Peyer's patch (tissue), 4 donors: Measurements from ENCODE around the gene NXPH1. TPM values are rescaled to one million over a fixed set of nuclear protein-coding genes. Genes with fewer than 3 reads are reported as not detected.

ENCODE experiments used
- DNase-seq, 3 donors: peaks; one replicate each; pipeline ENCODE4 v3.0.0-alpha.2; 2017 to 2019
- H3K27ac ChIP-seq, 4 donors: fragments of 200-600 bp; sonication (generic); one replicate each; pipeline ENCODE4 v1.5.1; 2016 to 2019
- H3K27me3 ChIP-seq, 2 donors: fragments of 200-600 bp; sonication (generic); one replicate each; pipeline ENCODE4 v1.5.1; 2019
- H3K36me3 ChIP-seq, 3 donors: fragments of 200-600 bp; sonication (generic); one replicate each; pipeline ENCODE4 v1.5.1; 2016 to 2019
- H3K4me1 ChIP-seq, 4 donors: fragments of 200-600 bp; sonication (generic); one replicate each; pipeline ENCODE4 v1.5.1; 2016 to 2019
- H3K4me3 ChIP-seq, 4 donors: fragments of 200-600 bp; sonication (generic); 1 replicate in 3 of 4; 2 replicates in 1 of 4; pipeline ENCODE4 v1.5.1; 2016 to 2019; ENCODE audit warnings: mild to moderate bottlenecking in 1 of 4
- H3K9me3 ChIP-seq, 4 donors: fragments of 200-600 bp; sonication (generic); one replicate each; pipeline ENCODE4 v1.5.1; 2016 to 2019; ENCODE audit warnings: mild to moderate bottlenecking in 1 of 4
- CTCF ChIP-seq, 6 experiments: fragments of 450-650 bp in 4 of 6; fragments of 200-600 bp in 2 of 6; sonication (generic) in 1 of 6; IDR thresholded peaks; one replicate each; pipeline ENCODE4 v1.5.1; 2017 to 2019; ENCODE audit warnings: antibody characterized with exemption in 6 of 6, mild to moderate bottlenecking in 3 of 6, moderate library complexity in 1 of 6
- POLR2A ChIP-seq, 2 donors: fragments of 450-650 bp; IDR thresholded peaks; one replicate each; pipeline ENCODE4 v1.5.1; 2017; ENCODE audit warnings: antibody characterized with exemption in 2 of 2, mild to moderate bottlenecking in 2 of 2, moderate library complexity in 2 of 2
- total RNA-seq, 4 donors: library from RNA; depleted of rRNA; stranded (reverse); fragments of >200 nt; gene quantifications; one replicate each; pipeline ENCODE4 v1.1.0, GENCODE V29; 2016

NXPH1 gene
- total RNA-seq, 4 donors from 2014 or later, result not detected

- no peaks in the 10 kb centered on the region for H3K27me3 ChIP-seq
- no peaks in the 10 kb centered on the region for H3K9me3 ChIP-seq
- no peak overlapping the region for H3K27ac ChIP-seq
- no peaks in the 10 kb centered on the region for H3K4me1 ChIP-seq
- no peak for DNase-seq
- H3K36me3 ChIP-seq, result no peaks in the 10 kb centered on the region
- TF ChIP-seq POLR2A (IDR thresholded peaks at IDR 0.05), result no peak
- TF ChIP-seq CTCF (IDR thresholded peaks at IDR 0.05), result no peak
- no peak overlapping the region for H3K4me3 ChIP-seq
These were observed 318.3 kb downstream of the NXPH1 start for GRCh38 chr7:8751557-8752231.

DNA sequence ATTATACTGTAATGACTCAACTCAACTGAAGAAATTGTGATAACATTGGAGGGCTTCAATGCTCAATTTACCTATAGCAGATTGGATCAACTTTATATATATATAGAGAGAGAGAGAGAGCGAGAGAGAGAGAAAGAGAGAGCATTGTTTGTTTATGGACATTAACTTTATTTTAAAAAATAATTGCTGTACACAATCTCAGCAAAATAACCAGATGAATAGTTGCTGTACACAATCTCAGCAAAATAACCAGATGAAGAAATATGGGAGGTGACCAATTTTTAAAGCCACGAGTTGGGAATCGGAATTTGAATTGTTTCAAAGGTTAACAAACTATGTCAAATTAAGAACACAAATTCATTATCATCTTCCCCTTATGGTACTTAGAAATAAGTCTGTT, 319.9 kb downstream of the NXPH1 start:
- Histone ChIP-seq H3K27ac (no peak overlapping the region), H3K27me3 (no peaks in the 10 kb centered on the region), H3K9me3 (no peaks in the 10 kb centered on the region), H3K36me3 (no peaks in the 10 kb centered on the region), H3K4me3 (no peak overlapping the region), H3K4me1 (no peaks in the 10 kb centered on the region)
- no peak for DNase-seq
- no peak for TF ChIP-seq CTCF (IDR thresholded peaks at IDR 0.05)
- no peak for TF ChIP-seq POLR2A (IDR thresholded peaks at IDR 0.05)

- TF ChIP-seq POLR2A (IDR thresholded peaks at IDR 0.05), result no peak
- no peak for TF ChIP-seq CTCF (IDR thresholded peaks at IDR 0.05)
- DNase-seq, result no peak
- H3K9me3 ChIP-seq, result no peaks in the 10 kb centered on the region
- no peak overlapping the region for H3K4me3 ChIP-seq
- no peaks in the 10 kb centered on the region for H3K4me1 ChIP-seq
- H3K27ac ChIP-seq, result no peak overlapping the region
- H3K27me3 ChIP-seq, result no peaks in the 10 kb centered on the region
- H3K36me3 ChIP-seq, result no peaks in the 10 kb centered on the region
These were observed 328.3 kb downstream of the NXPH1 start for GRCh38 chr7:8761731-8762130.

DNA sequence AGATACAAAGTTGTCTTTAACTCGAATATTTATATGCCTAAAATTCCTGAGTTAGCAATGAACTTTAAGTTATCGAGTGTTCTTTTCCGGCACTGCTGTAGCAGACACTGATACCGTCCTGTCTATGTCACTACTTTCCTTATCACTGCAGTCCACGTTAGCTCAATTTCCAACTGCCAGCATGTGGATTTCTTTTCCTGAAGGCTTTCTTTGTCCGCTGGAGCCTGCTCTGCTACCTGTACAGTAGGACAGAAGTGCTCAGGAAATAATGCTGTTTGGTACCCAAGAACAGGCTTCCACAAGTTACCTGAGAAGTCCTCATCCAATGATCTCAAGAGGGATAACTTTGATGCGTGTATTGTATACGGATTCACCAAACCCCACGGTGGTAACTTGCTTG, 329.4 kb downstream of the NXPH1 start:
- Histone ChIP-seq H3K27ac (no peak overlapping the region), H3K4me3 (no peak overlapping the region), H3K9me3 (no peaks in the 10 kb centered on the region), H3K4me1 (no peaks in the 10 kb centered on the region), H3K27me3 (no peaks in the 10 kb centered on the region), H3K36me3 (no peaks in the 10 kb centered on the region)
- DNase-seq, result no peak
- TF ChIP-seq POLR2A (IDR thresholded peaks at IDR 0.05) (no peak), CTCF (IDR thresholded peaks at IDR 0.05) (no peak)

- Histone ChIP-seq H3K36me3 (no peaks in the 10 kb centered on the region), H3K27me3 (no peaks in the 10 kb centered on the region), H3K27ac (no peak overlapping the region), H3K4me3 (no peak overlapping the region), H3K9me3 (no peaks in the 10 kb centered on the region), H3K4me1 (no peaks in the 10 kb centered on the region)
- TF ChIP-seq CTCF (IDR thresholded peaks at IDR 0.05), result no peak
- no peak for TF ChIP-seq POLR2A (IDR thresholded peaks at IDR 0.05)
- DNase-seq, result no peak
These were observed 332.0 kb downstream of the NXPH1 start for GRCh38 chr7:8765374-8765773.

GRCh38 chr7:8773518-8773917, 340.1 kb downstream of the NXPH1 start:
- TF ChIP-seq POLR2A (IDR thresholded peaks at IDR 0.05), result no peak
- TF ChIP-seq CTCF (IDR thresholded peaks at IDR 0.05), result no peak
- H3K4me3 ChIP-seq, result no peak overlapping the region
- no peak for DNase-seq

More at GRCh38 chr7:8773518-8773917, 340.1 kb downstream of the NXPH1 start:
- no peaks in the 10 kb centered on the region for H3K4me1 ChIP-seq
- H3K9me3 ChIP-seq, result peaks cover 0 to 3% (median 0%) of the 10 kb centered on the region in 4 donors
- no peak overlapping the region for H3K27ac ChIP-seq
- H3K27me3 ChIP-seq, result no peaks in the 10 kb centered on the region
- H3K36me3 ChIP-seq, result no peaks in the 10 kb centered on the region
